Stimulated activated CD4-positive, alpha-beta T cell treated with anti-CD3 and anti-CD28 coated beads, Interleukin-12 subunit alpha, Interleukin-12 subunit beta, amount 100 ng/mL, for 48 hours (primary cell): ENCODE data around the gene ZAP70.

ENCODE experiments used
- DNase-seq, 3 donors: peaks; one replicate each; pipeline ENCODE4 v3.0.0-alpha.2; 2020; ENCODE audit warnings: low read depth in 2 of 3, low spot score in 1 of 3

ZAP70 gene

DNA sequence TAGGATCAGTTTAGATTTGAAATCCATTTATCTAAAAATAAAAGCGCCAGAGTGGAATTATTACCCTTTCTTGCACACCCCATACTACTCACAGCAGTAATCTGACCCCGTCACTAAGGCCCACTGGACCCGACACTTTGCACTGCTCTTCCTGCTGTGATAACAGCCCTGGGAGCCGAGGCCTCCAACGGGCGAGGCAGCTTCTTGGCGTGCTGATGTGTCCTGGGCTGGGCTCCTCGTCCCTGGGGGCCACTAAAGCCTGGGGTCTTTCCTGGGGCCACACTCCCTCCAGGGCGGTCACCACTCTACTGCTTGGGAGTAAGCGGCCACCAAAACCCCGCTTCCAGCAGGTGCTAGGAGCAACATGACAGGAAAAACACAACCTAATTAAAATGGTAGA is 61.7 kb downstream of the ZAP70 start:
- DNase-seq = no peak

DNA sequence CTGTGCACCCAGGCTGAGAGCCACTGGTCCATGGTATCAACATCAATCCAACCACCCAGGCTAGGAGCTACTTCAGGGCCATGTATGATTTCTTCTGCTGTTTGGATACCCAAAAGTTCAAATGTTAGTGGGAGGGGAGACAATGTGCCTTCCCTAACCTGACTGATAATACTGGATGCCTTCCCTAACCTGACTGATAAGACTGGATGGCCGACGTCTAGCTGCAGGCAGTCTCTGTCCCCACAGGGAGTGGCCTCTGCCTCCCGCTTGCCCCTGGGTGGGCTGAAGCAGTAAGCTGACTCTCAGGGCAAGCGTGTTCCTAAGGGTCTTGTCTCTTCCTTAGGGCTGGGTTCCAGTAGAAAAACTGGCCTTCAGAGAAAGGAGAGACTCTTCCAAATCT is 65.8 kb downstream of the ZAP70 start:
- DNase-seq = no peak

DNA sequence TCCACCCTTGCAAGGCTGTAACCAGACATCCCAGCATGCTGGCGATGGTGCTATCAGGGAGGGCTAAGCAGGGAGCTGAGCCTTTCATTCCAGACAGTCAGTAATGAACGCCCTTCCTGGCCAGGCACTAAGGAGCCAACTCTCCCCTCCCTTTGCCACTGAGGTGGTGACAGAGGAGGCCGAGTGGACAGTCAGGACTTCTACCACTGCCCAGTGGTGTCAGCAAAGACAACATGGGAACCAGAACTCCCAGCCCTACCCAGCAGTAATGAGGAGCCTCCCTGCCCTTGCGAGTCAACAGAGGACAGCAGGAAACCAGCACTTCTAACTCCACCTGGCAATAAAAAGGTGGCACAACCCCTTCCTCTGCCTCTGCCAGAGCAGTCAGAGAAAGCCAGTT is 68.6 kb downstream of the ZAP70 start:
- no peak for DNase-seq

DNA sequence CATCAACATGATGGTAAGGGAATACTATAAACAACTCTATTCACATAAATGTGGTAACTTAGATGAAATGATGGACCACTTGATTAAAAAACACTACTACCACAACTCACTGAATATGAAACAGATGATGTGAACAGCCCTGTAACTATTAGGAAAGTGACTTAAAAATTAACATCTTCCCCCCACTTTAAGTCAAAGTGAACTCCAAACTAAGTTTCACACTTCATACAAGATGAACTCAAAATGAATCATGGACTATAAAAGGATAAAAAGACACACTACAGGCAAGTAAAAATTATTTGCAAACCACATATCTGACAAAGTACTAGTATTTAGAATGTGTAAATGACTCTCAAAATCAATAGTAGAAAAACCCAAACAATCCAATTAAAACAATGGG is 71.6 kb downstream of the ZAP70 start:
- no peak for DNase-seq

DNA sequence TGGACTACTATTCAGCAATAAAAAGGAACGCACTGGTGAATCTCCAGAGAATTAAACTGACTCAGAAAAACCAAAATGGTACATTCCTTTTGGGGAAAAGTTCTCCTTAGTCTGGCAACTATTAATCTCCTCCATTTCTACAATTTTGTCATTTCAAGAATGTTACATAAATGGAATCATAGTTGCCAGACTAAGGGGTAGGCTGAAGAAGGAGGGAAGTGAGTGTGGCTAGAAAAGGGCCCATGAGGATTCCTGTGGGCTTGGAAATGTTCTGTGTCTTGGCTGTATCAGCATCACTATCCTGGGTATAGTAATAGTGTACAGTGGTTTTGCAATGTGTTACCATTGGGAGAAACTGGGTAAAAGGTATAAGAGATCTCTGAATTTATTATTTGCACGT is 72.4 kb downstream of the ZAP70 start:
- DNase-seq = no peak

DNA sequence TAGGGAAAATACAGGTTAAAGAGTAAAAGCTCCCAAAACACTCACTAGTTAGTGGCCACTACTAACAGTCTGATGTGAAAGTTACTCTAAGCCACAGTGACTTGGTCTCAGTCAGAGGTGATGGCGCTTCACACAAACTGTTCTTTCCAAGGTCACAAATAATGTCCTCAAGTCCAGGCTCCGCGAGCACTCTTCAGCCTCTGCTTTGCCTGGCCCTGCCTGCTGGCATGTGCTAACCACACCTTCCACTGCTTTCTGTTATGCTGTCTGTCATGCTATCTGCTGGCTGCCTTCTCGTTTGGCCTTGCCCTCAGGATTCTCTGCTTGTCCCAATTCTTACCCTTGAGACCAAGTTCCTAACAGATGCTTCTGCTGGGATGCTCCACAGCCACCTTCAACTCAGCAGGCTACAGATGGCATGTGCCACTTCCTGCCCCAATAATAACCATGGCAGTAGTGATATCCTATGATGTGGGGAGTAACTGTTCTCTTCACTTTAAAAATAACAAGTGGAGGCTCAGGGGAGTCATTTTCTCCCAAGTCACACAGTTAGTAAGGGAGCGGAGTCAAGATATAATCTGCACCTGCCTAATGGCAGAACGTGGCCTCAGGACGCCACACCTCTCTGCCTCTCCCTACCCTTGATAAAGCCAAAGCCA is 75.7 kb downstream of the ZAP70 start:
- DNase-seq = no peak
